Upper lobe of left lung (tissue), 6 donors: ENCODE results near the gene ERC1. TPM values are rescaled to one million over a fixed set of nuclear protein-coding genes. Genes with fewer than 3 reads are reported as not detected.

Experiments used
- ATAC-seq, 2 donors: fragments of 200-7000 bp; cut with Tn5 transposase; one replicate each; pipeline ENCODE4 v1.9.1; 2022; ENCODE audit warnings: mild to moderate bottlenecking in 2 of 2, moderate library complexity in 2 of 2; ENCODE audit not compliant: low FRiP score in 2 of 2
- DNase-seq, 2 donors: peaks; one replicate each; pipeline ENCODE4 v3.0.0-alpha.2; 2019 to 2020
- H3K27ac ChIP-seq, 4 donors: fragments of 200-600 bp; sonication (generic); one replicate each; pipeline ENCODE4 v1.5.1; 2016 to 2019
- H3K27me3 ChIP-seq, 4 donors: fragments of 200-600 bp; sonication (generic); one replicate each; pipeline ENCODE4 v1.5.1; 2017 to 2019
- H3K36me3 ChIP-seq, 4 donors: fragments of 200-600 bp; sonication (generic); one replicate each; pipeline ENCODE4 v1.5.1; 2016 to 2019
- H3K4me1 ChIP-seq, 4 donors: fragments of 200-600 bp; sonication (generic); one replicate each; pipeline ENCODE4 v1.5.1; 2018 to 2019
- H3K4me3 ChIP-seq, 4 donors: fragments of 200-600 bp; sonication (generic); one replicate each; pipeline ENCODE4 v1.5.1; 2017 to 2019; ENCODE audit warnings: mild to moderate bottlenecking in 2 of 4, moderate library complexity in 1 of 4
- H3K9me3 ChIP-seq, 4 donors: fragments of 200-600 bp; sonication (generic); one replicate each; pipeline ENCODE4 v1.5.1; 2018 to 2019
- CTCF ChIP-seq, 6 experiments: fragments of 450-650 bp in 4 of 6; fragments of 200-600 bp in 2 of 6; sonication (generic) in 2 of 6; IDR thresholded peaks; one replicate each; pipeline ENCODE4 v1.5.1; 2016 to 2019; ENCODE audit warnings: antibody characterized with exemption in 6 of 6
- EP300 ChIP-seq, 4 donors: sonication (generic); formaldehyde crosslinking; IDR thresholded peaks; one replicate each; pipeline ENCODE4 v1.5.1; 2017; ENCODE audit warnings: antibody characterized with exemption in 4 of 4, control low read depth in 2 of 4
- POLR2A ChIP-seq, 4 donors: fragments of 450-650 bp; IDR thresholded peaks; one replicate each; pipeline ENCODE4 v1.5.1; 2016 to 2017; ENCODE audit warnings: antibody characterized with exemption in 4 of 4, mild to moderate bottlenecking in 2 of 4
- POLR2AphosphoS5 ChIP-seq, 2 donors: sonication (generic); formaldehyde crosslinking; IDR thresholded peaks; one replicate each; pipeline ENCODE4 v1.5.1; 2017; ENCODE audit warnings: antibody characterized with exemption in 2 of 2
- WGBS, 2 donors: methylation state at CpG; one replicate each; pipeline ENCODE4 v1.1.5; 2017 to 2018; 5-methylcytosine and 5-hydroxymethylcytosine counted together
- total RNA-seq, 6 donors: library from RNA; depleted of rRNA in 4 of 6; stranded (reverse); fragments of >200 nt in 4 of 6; gene quantifications; one replicate each; pipeline versions ENCODE4 v1.1.0 to v1.2.1, GENCODE V29; 2016 to 2021
- donor health status: DM: no; HTN: no; CAD: no; lungs with moderate emphysema.
- donor health status: DM: no; HTN: yes; CAD: no; lungs with severe emphysema.

Gene ERC1
- total RNA-seq, 6 donors from 2014 or later = 37.7 to 158 (median 60.1) TPM

- no peaks in the 10 kb centered on the region for H3K27me3 ChIP-seq
- H3K27ac ChIP-seq = no peak overlapping the region
- ATAC-seq (no peak), DNase-seq (no peak)
- H3K4me1 ChIP-seq = peaks cover 0 to 4% (median 2%) of the 10 kb centered on the region in 4 donors
- TF ChIP-seq POLR2A (IDR thresholded peaks at IDR 0.05) = no peak
- no peak for TF ChIP-seq CTCF (IDR thresholded peaks at IDR 0.05)
- no peak for TF ChIP-seq EP300 (IDR thresholded peaks at IDR 0.05)
- no peak for TF ChIP-seq POLR2AphosphoS5 (IDR thresholded peaks at IDR 0.05)
- no peaks in the 10 kb centered on the region for H3K9me3 ChIP-seq
- WGBS, 2 donors = 47 to 51% methylated on average over 3 of the region's 3 CpGs
- H3K36me3 ChIP-seq = no peaks in the 10 kb centered on the region
- no peak overlapping the region for H3K4me3 ChIP-seq
Observed at GRCh38 chr12:1122786-1123185, 131.8 kb downstream of the ERC1 start.

GRCh38 chr12:1126091-1126490 is 135.1 kb downstream of the ERC1 start:
- ATAC-seq (no peak), DNase-seq (no peak)
- TF ChIP-seq CTCF (IDR thresholded peaks at IDR 0.05) (no peak), POLR2AphosphoS5 (IDR thresholded peaks at IDR 0.05) (no peak), EP300 (IDR thresholded peaks at IDR 0.05) (no peak), POLR2A (IDR thresholded peaks at IDR 0.05) (no peak)
- Histone ChIP-seq H3K27ac (no peak overlapping the region), H3K4me3 (no peak overlapping the region), H3K9me3 (no peaks in the 10 kb centered on the region), H3K27me3 (no peaks in the 10 kb centered on the region), H3K4me1 (peaks cover 0 to 10% (median 6%) of the 10 kb centered on the region in 4 donors), H3K36me3 (no peaks in the 10 kb centered on the region)
- 86 to 94% methylated on average over 2 of the region's 2 CpGs for WGBS, 2 donors

- TF ChIP-seq EP300 (IDR thresholded peaks at IDR 0.05) = no peak
- no peak for TF ChIP-seq POLR2AphosphoS5 (IDR thresholded peaks at IDR 0.05)
- no peak for TF ChIP-seq CTCF (IDR thresholded peaks at IDR 0.05)
- TF ChIP-seq POLR2A (IDR thresholded peaks at IDR 0.05) = no peak
- H3K36me3 ChIP-seq = no peaks in the 10 kb centered on the region
- no peaks in the 10 kb centered on the region for H3K9me3 ChIP-seq
- ATAC-seq (no peak), DNase-seq (no peak)
- no peak overlapping the region for H3K4me3 ChIP-seq
- 97% methylated on average over 1 of the region's 1 CpG for WGBS, 2 donors
- no peaks in the 10 kb centered on the region for H3K27me3 ChIP-seq
- no peak overlapping the region for H3K27ac ChIP-seq
- peaks cover 0 to 10% (median 6%) of the 10 kb centered on the region in 4 donors for H3K4me1 ChIP-seq
Observed at GRCh38 chr12:1127021-1127420, 136.0 kb downstream of the ERC1 start.

GRCh38 chr12:1130164-1130563 is 139.1 kb downstream of the ERC1 start:
- H3K36me3 ChIP-seq = no peaks in the 10 kb centered on the region
- DNase-seq (peak in 1 of 2 donors; percentile 61), ATAC-seq (peak; percentile 24 to 77)
- H3K9me3 ChIP-seq = no peaks in the 10 kb centered on the region
- TF ChIP-seq EP300 (IDR thresholded peaks at IDR 0.05) (no peak), POLR2A (IDR thresholded peaks at IDR 0.05) (no peak), CTCF (IDR thresholded peaks at IDR 0.05) (no peak), POLR2AphosphoS5 (IDR thresholded peaks at IDR 0.05) (no peak)
- H3K4me3 ChIP-seq = no peak overlapping the region
- H3K27ac ChIP-seq = peak overlapping the region in 2 of 4 donors; percentile 28 to 54
- WGBS, 2 donors = 54 to 68% methylated on average over 3 of the region's 3 CpGs
- no peaks in the 10 kb centered on the region for H3K27me3 ChIP-seq
- peaks cover 0 to 10% (median 4%) of the 10 kb centered on the region in 4 donors for H3K4me1 ChIP-seq

- no peak for ATAC-seq
Observed at GRCh38 chr12:1130571-1130970, 139.5 kb downstream of the ERC1 start.

More at GRCh38 chr12:1130571-1130970, 139.5 kb downstream of the ERC1 start:
- WGBS, 2 donors = 39 to 45% methylated on average over 4 of the region's 4 CpGs
- peak overlapping the region in 3 of 4 donors; percentile 17 to 28 (median 28) for H3K27ac ChIP-seq
- no peak overlapping the region for H3K4me3 ChIP-seq
- H3K27me3 ChIP-seq = no peaks in the 10 kb centered on the region
- no peak for TF ChIP-seq POLR2AphosphoS5 (IDR thresholded peaks at IDR 0.05)
- TF ChIP-seq EP300 (IDR thresholded peaks at IDR 0.05) = no peak
- TF ChIP-seq CTCF (IDR thresholded peaks at IDR 0.05) = no peak
- TF ChIP-seq POLR2A (IDR thresholded peaks at IDR 0.05) = no peak
- no peak for DNase-seq
- H3K4me1 ChIP-seq = peaks cover 0 to 10% (median 4%) of the 10 kb centered on the region in 4 donors
- H3K36me3 ChIP-seq = no peaks in the 10 kb centered on the region
- no peaks in the 10 kb centered on the region for H3K9me3 ChIP-seq
